ENCODE data around the gene COL24A1.

Gene COL24A1

GRCh38 chr1:85862456-85862855 is 294.1 kb downstream of the COL24A1 start:
- POLR2A ChIA-PET: interaction anchor here (0.7 kb wide), 1 partner anchor 281 kb away, joined by 3 read pairs; no protein-coding TSS in a partner anchor
- H3K4me3 ChIP-seq (ENCODE audit: control insufficient read depth in 1 of 7, extremely low read depth in 1 of 7, insufficient read depth in 4 of 7, low read depth in 2 of 7, low read length in 6 of 7): no peak overlapping the region
- H3K27me3 ChIP-seq (replicated peaks in 2 of 5; ENCODE audit: control insufficient read depth in 4 of 5, insufficient read depth in 5 of 5, low read length in 4 of 5): no peaks in the 10 kb centered on the region
- no peak for DNase-seq
- no CpG with 5 or more reads among the region's 1 CpG for WGBS (ENCODE audit: insufficient coverage)
- H3K36me3 ChIP-seq (ENCODE audit: control insufficient read depth in 4 of 4, insufficient read depth in 4 of 4, low read length in 3 of 4): peaks cover 7 to 23% (median 14%) of the 10 kb centered on the region in 4 experiments
- no peak overlapping the region for H3K27ac ChIP-seq (ENCODE audit: insufficient read depth in 1 of 2, low read depth in 1 of 2, low read length in 2 of 2, poor library complexity in 1 of 2, severe bottlenecking in 2 of 2)
- no peaks in the 10 kb centered on the region for H3K9me3 ChIP-seq (ENCODE audit: control extremely low read depth in 1 of 5, control insufficient read depth in 4 of 5, insufficient read depth in 2 of 5, low read depth in 1 of 5, low read length in 4 of 5)
- H3K4me1 ChIP-seq (ENCODE audit: control extremely low read depth in 1 of 4, control insufficient read depth in 4 of 4, insufficient read depth in 4 of 4, low read length in 3 of 4): peaks cover 0 to 9% (median 6%) of the 10 kb centered on the region in 4 experiments
- CTCF ChIA-PET: no interaction called here

- no peak for DNase-seq
- POLR2A ChIA-PET: no interaction called here
- Histone ChIP-seq H3K9me3 (ENCODE audit: control extremely low read depth in 1 of 5, control insufficient read depth in 4 of 5, insufficient read depth in 2 of 5, low read depth in 1 of 5, low read length in 4 of 5) (peaks cover 0 to 4% (median 0%) of the 10 kb centered on the region in 5 experiments), H3K27ac (ENCODE audit: insufficient read depth in 1 of 2, low read depth in 1 of 2, low read length in 2 of 2, poor library complexity in 1 of 2, severe bottlenecking in 2 of 2) (no peak overlapping the region), H3K4me1 (ENCODE audit: control extremely low read depth in 1 of 4, control insufficient read depth in 4 of 4, insufficient read depth in 4 of 4, low read length in 3 of 4) (no peaks in the 10 kb centered on the region), H3K4me3 (ENCODE audit: control insufficient read depth in 1 of 7, extremely low read depth in 1 of 7, insufficient read depth in 4 of 7, low read depth in 2 of 7, low read length in 6 of 7) (no peak overlapping the region), H3K36me3 (ENCODE audit: control insufficient read depth in 4 of 4, insufficient read depth in 4 of 4, low read length in 3 of 4) (peaks cover 8 to 20% (median 10%) of the 10 kb centered on the region in 4 experiments), H3K27me3 (replicated peaks in 2 of 5; ENCODE audit: control insufficient read depth in 4 of 5, insufficient read depth in 5 of 5, low read length in 4 of 5) (no peaks in the 10 kb centered on the region)
- CTCF ChIA-PET: no interaction called here
These were observed 298.6 kb downstream of the COL24A1 start for GRCh38 chr1:85857991-85858390.

DNA sequence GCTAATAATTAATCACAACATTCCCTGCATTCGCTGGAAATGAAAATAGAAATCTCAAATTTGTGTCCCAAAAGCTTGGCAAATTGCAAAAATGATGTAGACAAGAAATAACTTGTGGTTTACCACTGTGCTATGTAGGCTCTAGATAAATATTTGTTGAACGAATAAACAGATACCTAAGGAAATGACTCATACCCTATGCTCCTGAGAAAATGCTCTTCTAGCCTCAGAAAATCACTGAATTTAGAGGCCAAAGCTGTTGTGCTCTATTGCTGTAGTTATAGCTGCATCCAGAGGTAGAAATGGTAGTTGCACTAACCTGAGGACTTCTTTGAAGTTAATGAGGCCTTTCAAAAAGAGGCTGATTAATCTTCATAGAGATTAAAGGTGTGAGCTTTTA is 306.3 kb downstream of the COL24A1 start:
- H3K9me3 ChIP-seq (ENCODE audit: control extremely low read depth in 1 of 5, control insufficient read depth in 4 of 5, insufficient read depth in 2 of 5, low read depth in 1 of 5, low read length in 4 of 5): no peaks in the 10 kb centered on the region
- ChIA-PET POLR2A (no interaction called here), CTCF (interaction anchor here (0.9 kb wide), 1 partner anchor 60 kb away, joined by 3 read pairs; no protein-coding TSS in a partner anchor)
- H3K36me3 ChIP-seq (ENCODE audit: control insufficient read depth in 4 of 4, insufficient read depth in 4 of 4, low read length in 3 of 4): peaks cover 0 to 9% (median 6%) of the 10 kb centered on the region in 4 experiments
- no peaks in the 10 kb centered on the region for H3K27me3 ChIP-seq (replicated peaks in 2 of 5; ENCODE audit: control insufficient read depth in 4 of 5, insufficient read depth in 5 of 5, low read length in 4 of 5)
- 100% methylated on average over 1 of the region's 2 CpGs for WGBS (ENCODE audit: insufficient coverage)
- peak; percentile 18 to 69 (median 57) for DNase-seq
- H3K27ac ChIP-seq (ENCODE audit: insufficient read depth in 1 of 2, low read depth in 1 of 2, low read length in 2 of 2, poor library complexity in 1 of 2, severe bottlenecking in 2 of 2): peak overlapping the region in 1 of 2 experiments; percentile 29
- H3K4me3 ChIP-seq (ENCODE audit: control insufficient read depth in 1 of 7, extremely low read depth in 1 of 7, insufficient read depth in 4 of 7, low read depth in 2 of 7, low read length in 6 of 7): peak overlapping the region in 1 of 7 experiments; percentile 36
- H3K4me1 ChIP-seq (ENCODE audit: control extremely low read depth in 1 of 4, control insufficient read depth in 4 of 4, insufficient read depth in 4 of 4, low read length in 3 of 4): peaks cover 0 to 8% (median 5%) of the 10 kb centered on the region in 4 experiments

DNA sequence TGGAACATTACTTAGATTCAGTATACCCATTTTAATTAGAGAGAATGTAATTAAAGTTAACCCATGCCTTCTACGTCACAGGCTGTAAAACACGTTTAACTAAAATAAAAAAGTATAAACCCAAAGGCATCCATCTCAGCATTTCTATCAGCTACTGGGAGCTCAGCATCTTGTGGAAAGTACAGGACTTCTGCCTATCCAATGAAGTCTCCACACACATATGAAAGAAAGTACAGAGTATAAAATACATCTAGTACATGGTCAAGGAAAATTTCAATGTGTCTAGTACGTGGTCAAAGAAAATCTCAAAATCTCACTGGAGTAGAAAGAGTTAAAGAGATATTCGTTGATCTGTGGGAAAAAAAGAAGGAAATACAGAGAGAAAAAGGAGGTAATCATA is 306.9 kb downstream of the COL24A1 start:
- Histone ChIP-seq H3K27ac (ENCODE audit: insufficient read depth in 1 of 2, low read depth in 1 of 2, low read length in 2 of 2, poor library complexity in 1 of 2, severe bottlenecking in 2 of 2) (no peak overlapping the region), H3K4me3 (ENCODE audit: control insufficient read depth in 1 of 7, extremely low read depth in 1 of 7, insufficient read depth in 4 of 7, low read depth in 2 of 7, low read length in 6 of 7) (no peak overlapping the region), H3K36me3 (ENCODE audit: control insufficient read depth in 4 of 4, insufficient read depth in 4 of 4, low read length in 3 of 4) (peaks cover 0 to 9% (median 6%) of the 10 kb centered on the region in 4 experiments), H3K9me3 (ENCODE audit: control extremely low read depth in 1 of 5, control insufficient read depth in 4 of 5, insufficient read depth in 2 of 5, low read depth in 1 of 5, low read length in 4 of 5) (no peaks in the 10 kb centered on the region), H3K4me1 (ENCODE audit: control extremely low read depth in 1 of 4, control insufficient read depth in 4 of 4, insufficient read depth in 4 of 4, low read length in 3 of 4) (peaks cover 0 to 8% (median 5%) of the 10 kb centered on the region in 4 experiments), H3K27me3 (replicated peaks in 2 of 5; ENCODE audit: control insufficient read depth in 4 of 5, insufficient read depth in 5 of 5, low read length in 4 of 5) (no peaks in the 10 kb centered on the region)
- ChIA-PET CTCF (interaction anchor here (0.9 kb wide), 1 partner anchor 59 kb away, joined by 3 read pairs; no protein-coding TSS in a partner anchor), POLR2A (no interaction called here)
- DNase-seq: no peak
- WGBS (ENCODE audit: insufficient coverage): 100% methylated on average over 1 of the region's 4 CpGs

DNA sequence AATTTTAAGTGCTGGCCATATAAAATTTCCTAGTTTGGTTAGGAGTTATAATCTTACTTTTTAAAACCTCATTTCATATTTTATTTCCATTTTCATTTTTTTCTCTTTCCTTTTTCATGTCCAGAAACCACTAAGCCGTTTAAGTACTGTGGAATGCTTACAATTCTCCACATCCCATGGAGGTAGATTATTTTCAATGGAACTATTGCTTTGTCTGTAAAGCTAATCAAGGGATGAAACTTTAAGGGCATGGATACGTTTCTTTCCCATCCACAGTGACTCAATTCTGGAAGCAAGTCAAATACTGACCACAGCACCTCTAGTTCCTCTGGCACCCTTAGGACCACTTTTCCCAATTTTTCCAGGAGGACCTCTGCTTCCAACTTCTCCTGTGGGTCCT is 309.2 kb downstream of the COL24A1 start:
- H3K4me3 ChIP-seq (ENCODE audit: control insufficient read depth in 1 of 7, extremely low read depth in 1 of 7, insufficient read depth in 4 of 7, low read depth in 2 of 7, low read length in 6 of 7): no peak overlapping the region
- no peak overlapping the region for H3K27ac ChIP-seq (ENCODE audit: insufficient read depth in 1 of 2, low read depth in 1 of 2, low read length in 2 of 2, poor library complexity in 1 of 2, severe bottlenecking in 2 of 2)
- POLR2A ChIA-PET: interaction anchor here (0.5 kb wide), 1 partner anchor 13 kb away, joined by 3 read pairs; no protein-coding TSS in a partner anchor
- no peaks in the 10 kb centered on the region for H3K27me3 ChIP-seq (replicated peaks in 2 of 5; ENCODE audit: control insufficient read depth in 4 of 5, insufficient read depth in 5 of 5, low read length in 4 of 5)
- H3K9me3 ChIP-seq (ENCODE audit: control extremely low read depth in 1 of 5, control insufficient read depth in 4 of 5, insufficient read depth in 2 of 5, low read depth in 1 of 5, low read length in 4 of 5): no peaks in the 10 kb centered on the region
- H3K36me3 ChIP-seq (ENCODE audit: control insufficient read depth in 4 of 4, insufficient read depth in 4 of 4, low read length in 3 of 4): peaks cover 0 to 9% (median 6%) of the 10 kb centered on the region in 4 experiments
- CTCF ChIA-PET: interaction anchor here (1.1 kb wide), 1 partner anchor 129 kb away, joined by 3 read pairs; no protein-coding TSS in a partner anchor
- WGBS (ENCODE audit: insufficient coverage): 100% methylated on average over 1 of the region's 2 CpGs
- no peak for DNase-seq
- H3K4me1 ChIP-seq (ENCODE audit: control extremely low read depth in 1 of 4, control insufficient read depth in 4 of 4, insufficient read depth in 4 of 4, low read length in 3 of 4): peaks cover 0 to 8% (median 5%) of the 10 kb centered on the region in 4 experiments

GRCh38 chr1:85846706-85847105 is 309.9 kb downstream of the COL24A1 start:
- no CpG with 5 or more reads among the region's 3 CpGs for WGBS (ENCODE audit: insufficient coverage)
- CTCF ChIA-PET: no interaction called here
- Histone ChIP-seq H3K4me1 (ENCODE audit: control extremely low read depth in 1 of 4, control insufficient read depth in 4 of 4, insufficient read depth in 4 of 4, low read length in 3 of 4) (peaks cover 0 to 8% (median 5%) of the 10 kb centered on the region in 4 experiments), H3K36me3 (ENCODE audit: control insufficient read depth in 4 of 4, insufficient read depth in 4 of 4, low read length in 3 of 4) (peaks cover 0 to 9% (median 8%) of the 10 kb centered on the region in 4 experiments), H3K4me3 (ENCODE audit: control insufficient read depth in 1 of 7, extremely low read depth in 1 of 7, insufficient read depth in 4 of 7, low read depth in 2 of 7, low read length in 6 of 7) (no peak overlapping the region), H3K27me3 (replicated peaks in 2 of 5; ENCODE audit: control insufficient read depth in 4 of 5, insufficient read depth in 5 of 5, low read length in 4 of 5) (no peaks in the 10 kb centered on the region), H3K27ac (ENCODE audit: insufficient read depth in 1 of 2, low read depth in 1 of 2, low read length in 2 of 2, poor library complexity in 1 of 2, severe bottlenecking in 2 of 2) (no peak overlapping the region), H3K9me3 (ENCODE audit: control extremely low read depth in 1 of 5, control insufficient read depth in 4 of 5, insufficient read depth in 2 of 5, low read depth in 1 of 5, low read length in 4 of 5) (no peaks in the 10 kb centered on the region)
- POLR2A ChIA-PET: no interaction called here
- DNase-seq: no peak

- Histone ChIP-seq H3K36me3 (ENCODE audit: control insufficient read depth in 4 of 4, insufficient read depth in 4 of 4, low read length in 3 of 4) (peaks cover 0 to 27% (median 17%) of the 10 kb centered on the region in 4 experiments), H3K4me3 (ENCODE audit: control insufficient read depth in 1 of 7, extremely low read depth in 1 of 7, insufficient read depth in 4 of 7, low read depth in 2 of 7, low read length in 6 of 7) (no peak overlapping the region), H3K4me1 (ENCODE audit: control extremely low read depth in 1 of 4, control insufficient read depth in 4 of 4, insufficient read depth in 4 of 4, low read length in 3 of 4) (no peaks in the 10 kb centered on the region), H3K27me3 (replicated peaks in 2 of 5; ENCODE audit: control insufficient read depth in 4 of 5, insufficient read depth in 5 of 5, low read length in 4 of 5) (no peaks in the 10 kb centered on the region), H3K9me3 (ENCODE audit: control extremely low read depth in 1 of 5, control insufficient read depth in 4 of 5, insufficient read depth in 2 of 5, low read depth in 1 of 5, low read length in 4 of 5) (no peaks in the 10 kb centered on the region), H3K27ac (ENCODE audit: insufficient read depth in 1 of 2, low read depth in 1 of 2, low read length in 2 of 2, poor library complexity in 1 of 2, severe bottlenecking in 2 of 2) (no peak overlapping the region)
- no peak for DNase-seq
- 86% methylated on average over 1 of the region's 1 CpG for WGBS (ENCODE audit: insufficient coverage)
- ChIA-PET CTCF (no interaction called here), POLR2A (no interaction called here)
These were observed 317.1 kb downstream of the COL24A1 start for GRCh38 chr1:85839459-85839858.

Measured in common myeloid progenitor, CD34-positive (primary cell).